BLaER1 treated with 17β-estradiol and CSF1 and Interleukin-3, amounts not matched to agents 10 nM and 100 nM (cell line): ENCODE data around the gene IMMP2L.

ENCODE experiments used
- H3K27ac ChIP-seq, 11 experiments: shearing (Covaris generic); formaldehyde crosslinking; 2 replicates each; pipeline ENCODE4 v1.8.1; 2022
- H3K27me3 ChIP-seq, 11 experiments: shearing (Covaris generic); formaldehyde crosslinking; 2 replicates each; pipeline ENCODE4 v1.8.1; 2022
- H3K36me3 ChIP-seq, 11 experiments: shearing (Covaris generic); formaldehyde crosslinking; 2 replicates each; pipeline ENCODE4 v1.8.1; 2022
- H3K4me1 ChIP-seq, 10 experiments: shearing (Covaris generic); formaldehyde crosslinking; 2 replicates each; pipeline ENCODE4 v1.8.1; 2022
- H3K4me2 ChIP-seq, 11 experiments: shearing (Covaris generic); formaldehyde crosslinking; 2 replicates each; pipeline ENCODE4 v1.8.1; 2022
- H3K4me3 ChIP-seq, 10 experiments: shearing (Covaris generic); formaldehyde crosslinking; 2 replicates each; pipeline ENCODE4 v1.8.1; 2022
- H3K9ac ChIP-seq, 11 experiments: shearing (Covaris generic); formaldehyde crosslinking; 2 replicates each; pipeline ENCODE4 v1.8.1; 2022
- H3K9me3 ChIP-seq, 11 experiments: shearing (Covaris generic); formaldehyde crosslinking; replicated peaks in 1 of 11; 2 replicates each; pipeline ENCODE4 v1.8.1; 2022
- H4K20me1 ChIP-seq, 11 experiments: shearing (Covaris generic); formaldehyde crosslinking; 2 replicates each; pipeline ENCODE4 v1.8.1; 2022
- Cebpa-rat ChIP-seq, 11 experiments: shearing (Covaris generic); IDR thresholded peaks; 2 replicates each; pipeline ENCODE4 v1.8.1; 2022

Gene IMMP2L

GRCh38 chr7:110775046-110775445, 787.2 kb downstream of the IMMP2L start:
- Histone ChIP-seq H3K9me3 (no peaks in the 10 kb centered on the region), H3K36me3 (no peaks in the 10 kb centered on the region), H3K4me3 (no peak overlapping the region), H3K27me3 (no peaks in the 10 kb centered on the region), H3K4me2 (no peak overlapping the region), H4K20me1 (no peaks in the 10 kb centered on the region), H3K9ac (no peak overlapping the region), H3K27ac (no peak overlapping the region), H3K4me1 (no peaks in the 10 kb centered on the region)
- TF ChIP-seq Cebpa-rat (IDR thresholded peaks at IDR 0.05) = no peak

- no peak for TF ChIP-seq Cebpa-rat (IDR thresholded peaks at IDR 0.05)
- no peaks in the 10 kb centered on the region for H3K36me3 ChIP-seq
- H3K9me3 ChIP-seq = no peaks in the 10 kb centered on the region
- no peak overlapping the region for H3K4me2 ChIP-seq
- no peaks in the 10 kb centered on the region for H3K4me1 ChIP-seq
- no peaks in the 10 kb centered on the region for H4K20me1 ChIP-seq
- no peaks in the 10 kb centered on the region for H3K27me3 ChIP-seq
- H3K4me3 ChIP-seq = no peak overlapping the region
- H3K9ac ChIP-seq = no peak overlapping the region
- no peak overlapping the region for H3K27ac ChIP-seq
Measured at GRCh38 chr7:110774071-110774470, 788.2 kb downstream of the IMMP2L start.

DNA sequence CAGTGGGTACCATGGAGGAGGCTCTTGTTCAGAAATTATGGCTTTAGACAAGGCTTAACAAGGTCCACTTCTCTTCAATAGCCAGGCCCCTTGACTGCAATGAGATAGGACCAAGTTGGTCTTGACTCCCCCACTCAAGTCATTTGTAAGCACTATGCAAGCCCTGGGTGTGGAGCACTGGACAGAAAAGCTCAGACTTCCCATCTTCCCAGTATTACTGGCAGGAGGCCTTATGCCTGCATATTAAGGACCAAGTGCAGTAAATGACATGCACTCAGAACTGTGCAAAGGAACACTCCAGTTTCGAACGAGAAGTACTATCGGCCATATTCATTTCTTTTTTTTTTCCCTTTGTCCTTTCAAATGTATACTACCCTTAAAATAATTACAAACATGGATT, 789.7 kb downstream of the IMMP2L start:
- Histone ChIP-seq H3K27me3 (no peaks in the 10 kb centered on the region), H3K4me3 (no peak overlapping the region), H3K4me2 (no peak overlapping the region), H3K9me3 (no peaks in the 10 kb centered on the region), H4K20me1 (no peaks in the 10 kb centered on the region), H3K9ac (no peak overlapping the region), H3K36me3 (no peaks in the 10 kb centered on the region), H3K27ac (no peak overlapping the region), H3K4me1 (no peaks in the 10 kb centered on the region)
- TF ChIP-seq Cebpa-rat (IDR thresholded peaks at IDR 0.05) = no peak

- H3K36me3 ChIP-seq = no peaks in the 10 kb centered on the region
- no peaks in the 10 kb centered on the region for H3K4me1 ChIP-seq
- H3K4me2 ChIP-seq = no peak overlapping the region
- no peaks in the 10 kb centered on the region for H4K20me1 ChIP-seq
- H3K27ac ChIP-seq = no peak overlapping the region
- H3K9me3 ChIP-seq = no peaks in the 10 kb centered on the region
- no peak overlapping the region for H3K4me3 ChIP-seq
- TF ChIP-seq Cebpa-rat (IDR thresholded peaks at IDR 0.05) = no peak
- no peak overlapping the region for H3K9ac ChIP-seq
- no peaks in the 10 kb centered on the region for H3K27me3 ChIP-seq
Measured at GRCh38 chr7:110771717-110772116, 790.6 kb downstream of the IMMP2L start.

GRCh38 chr7:110767550-110768110, 794.7 kb downstream of the IMMP2L start:
- Histone ChIP-seq H3K36me3 (no peaks in the 10 kb centered on the region), H3K9me3 (no peaks in the 10 kb centered on the region), H3K4me3 (no peak overlapping the region), H3K27me3 (no peaks in the 10 kb centered on the region), H4K20me1 (no peaks in the 10 kb centered on the region), H3K9ac (no peak overlapping the region), H3K4me1 (no peaks in the 10 kb centered on the region), H3K4me2 (no peak overlapping the region), H3K27ac (no peak overlapping the region)
- TF ChIP-seq Cebpa-rat (IDR thresholded peaks at IDR 0.05) = no peak

DNA sequence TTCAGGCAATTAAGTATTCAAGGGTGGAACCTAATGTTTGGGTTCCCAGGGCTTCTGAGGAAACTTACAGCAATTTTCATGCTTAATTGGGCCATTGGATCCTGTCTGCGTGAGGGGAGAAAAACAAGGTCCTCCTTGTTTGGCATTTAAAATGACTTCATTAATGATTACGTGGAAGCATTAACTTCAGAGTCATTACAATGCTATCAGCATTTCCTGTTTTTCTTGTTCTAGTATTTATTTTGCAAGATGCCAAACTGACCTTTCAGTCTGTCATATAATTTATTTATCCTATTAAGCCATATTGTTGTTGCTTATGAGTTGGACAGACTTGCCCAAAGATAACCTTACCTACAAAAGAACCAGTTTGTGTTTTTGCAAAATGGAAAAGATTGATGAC, 795.4 kb downstream of the IMMP2L start:
- Histone ChIP-seq H3K4me1 (no peaks in the 10 kb centered on the region), H3K27ac (no peak overlapping the region), H3K9me3 (no peaks in the 10 kb centered on the region), H3K4me3 (no peak overlapping the region), H3K36me3 (no peaks in the 10 kb centered on the region), H4K20me1 (no peaks in the 10 kb centered on the region), H3K4me2 (no peak overlapping the region), H3K27me3 (no peaks in the 10 kb centered on the region), H3K9ac (no peak overlapping the region)
- no peak for TF ChIP-seq Cebpa-rat (IDR thresholded peaks at IDR 0.05)

GRCh38 chr7:110764852-110765251, 797.4 kb downstream of the IMMP2L start:
- Histone ChIP-seq H3K4me3 (no peak overlapping the region), H3K4me2 (no peak overlapping the region), H3K27me3 (no peaks in the 10 kb centered on the region), H3K9ac (no peak overlapping the region), H3K27ac (no peak overlapping the region), H3K4me1 (no peaks in the 10 kb centered on the region), H3K36me3 (no peaks in the 10 kb centered on the region), H3K9me3 (no peaks in the 10 kb centered on the region), H4K20me1 (no peaks in the 10 kb centered on the region)
- TF ChIP-seq Cebpa-rat (IDR thresholded peaks at IDR 0.05) = no peak

- TF ChIP-seq Cebpa-rat (IDR thresholded peaks at IDR 0.05) = no peak
- Histone ChIP-seq H3K4me3 (no peak overlapping the region), H3K27me3 (no peaks in the 10 kb centered on the region)
Measured at GRCh38 chr7:110762546-110763225, 799.6 kb downstream of the IMMP2L start.

GRCh38 chr7:110760341-110760740, 802.0 kb downstream of the IMMP2L start:
- TF ChIP-seq Cebpa-rat (IDR thresholded peaks at IDR 0.05) = no peak

More at GRCh38 chr7:110762546-110763225, 799.6 kb downstream of the IMMP2L start:
- Histone ChIP-seq H3K9ac (no peak overlapping the region), H3K4me2 (no peak overlapping the region), H3K36me3 (no peaks in the 10 kb centered on the region), H3K9me3 (no peaks in the 10 kb centered on the region), H3K27ac (no peak overlapping the region), H3K4me1 (no peaks in the 10 kb centered on the region), H4K20me1 (no peaks in the 10 kb centered on the region)

GRCh38 chr7:110759069-110759468, 803.2 kb downstream of the IMMP2L start:
- no peak overlapping the region for H3K9ac ChIP-seq
- no peaks in the 10 kb centered on the region for H4K20me1 ChIP-seq
- H3K27me3 ChIP-seq = no peaks in the 10 kb centered on the region
- H3K4me3 ChIP-seq = no peak overlapping the region
- H3K36me3 ChIP-seq = no peaks in the 10 kb centered on the region
- no peak overlapping the region for H3K27ac ChIP-seq
- no peaks in the 10 kb centered on the region for H3K4me1 ChIP-seq
- no peak overlapping the region for H3K4me2 ChIP-seq
- TF ChIP-seq Cebpa-rat (IDR thresholded peaks at IDR 0.05) = no peak
- no peaks in the 10 kb centered on the region for H3K9me3 ChIP-seq

More at GRCh38 chr7:110760341-110760740, 802.0 kb downstream of the IMMP2L start:
- no peaks in the 10 kb centered on the region for H3K27me3 ChIP-seq
- H3K4me2 ChIP-seq = no peak overlapping the region
- H3K27ac ChIP-seq = no peak overlapping the region
- H3K4me1 ChIP-seq = no peaks in the 10 kb centered on the region
- no peak overlapping the region for H3K9ac ChIP-seq
- no peaks in the 10 kb centered on the region for H3K9me3 ChIP-seq
- no peak overlapping the region for H3K4me3 ChIP-seq
- H4K20me1 ChIP-seq = no peaks in the 10 kb centered on the region
- H3K36me3 ChIP-seq = no peaks in the 10 kb centered on the region
